IMR-90 (cell line): Measurements from ENCODE around the gene ADTRP. TPM values are rescaled to one million over a fixed set of nuclear protein-coding genes. Genes with fewer than 3 reads are reported as not detected.

Experiments used
- ATAC-seq: fragments of 200-7000 bp; cut with Tn5 transposase; 2 replicates; pipeline ENCODE4 v1.9.1; 2020; ENCODE audit warnings: low read depth, mild to moderate bottlenecking, moderate library complexity
- BruUV-seq: library from RNA; stranded (reverse); fragments of 400-500 nt; replicated peaks from 2 replicates; lab custom pipeline; 2021; lab: Mats Ljungman, UMichigan
- CTCF ChIA-PET: fragments of 300-600 bp; formaldehyde crosslinking; extraction: SDS; loops from one replicate; lab custom pipeline; 2021; ENCODE audit warnings: antibody characterized with exemption; lab: Yijun Ruan, JAX
- POLR2A ChIA-PET: fragments of 300-600 bp; sonication (Branson Sonifier 250); formaldehyde crosslinking; loops from one replicate; lab custom pipeline; 2022; ENCODE audit warnings: antibody characterized with exemption; ENCODE audit not compliant: unreplicated experiment; lab: Charles Lee
- DNase-seq: peaks from one replicate; pipeline ENCODE4 v3.0.0; 2013
- H2AFZ ChIP-seq: replicated peaks from 2 replicates; pipeline ENCODE3; 2013; ENCODE audit warnings: low read length, mild to moderate bottlenecking; ENCODE audit not compliant: poor library complexity
- H2AK5ac ChIP-seq: 2 replicates; pipeline ENCODE4 v1.6.1; 2013; ENCODE audit warnings: low read depth, low read length, inconsistent platforms
- H2AK9ac ChIP-seq: replicated peaks from 2 replicates; pipeline ENCODE3; 2013; ENCODE audit warnings: mild to moderate bottlenecking, low read depth, low read length, moderate library complexity; ENCODE audit not compliant: poor library complexity
- H2BK120ac ChIP-seq: 2 replicates; pipeline ENCODE4 v1.6.1; 2013; ENCODE audit warnings: low read depth, low read length, inconsistent platforms
- H2BK15ac ChIP-seq: 3 replicates; pipeline ENCODE4 v1.6.1; 2013; ENCODE audit warnings: low read depth, low read length, inconsistent platforms
- H2BK20ac ChIP-seq: 2 replicates; pipeline ENCODE4 v1.6.1; 2013; ENCODE audit warnings: low read depth, mild to moderate bottlenecking, inconsistent platforms, low read length, moderate library complexity
- H2BK5ac ChIP-seq: 2 replicates; pipeline ENCODE4 v1.6.1; 2013; ENCODE audit warnings: mild to moderate bottlenecking, low read depth, low read length, inconsistent platforms; ENCODE audit not compliant: poor library complexity, severe bottlenecking
- H3K14ac ChIP-seq: replicated peaks from 2 replicates; pipeline ENCODE4 v1.6.1; 2013; ENCODE audit warnings: low read depth, low read length, inconsistent platforms
- H3K18ac ChIP-seq: 2 replicates; pipeline ENCODE4 v1.6.1; 2013; ENCODE audit warnings: low read depth, low read length, control low read depth
- H3K23ac ChIP-seq: 2 replicates; pipeline ENCODE4 v1.6.1; 2013; ENCODE audit warnings: low read depth, low read length, inconsistent platforms
- H3K27ac ChIP-seq: 2 replicates; pipeline ENCODE4 v1.5.1; 2013; ENCODE audit warnings: mild to moderate bottlenecking, control low read depth, low read length; ENCODE audit not compliant: insufficient read depth
- H3K27me3 ChIP-seq: 2 replicates; pipeline ENCODE4 v1.6.1; 2013; ENCODE audit warnings: low read length; ENCODE audit not compliant: control insufficient read depth, insufficient read depth
- H3K36me3 ChIP-seq: 2 replicates; pipeline ENCODE4 v1.6.1; 2013; ENCODE audit warnings: low read length, mixed read lengths; ENCODE audit not compliant: control insufficient read depth, insufficient read depth
- H3K4ac ChIP-seq: 2 replicates; pipeline ENCODE4 v1.6.1; 2013; ENCODE audit warnings: low read depth, low read length, inconsistent platforms
- H3K4me1 ChIP-seq: 2 replicates; pipeline ENCODE4 v1.6.1; 2013; ENCODE audit warnings: low read length, mixed read lengths; ENCODE audit not compliant: control insufficient read depth, insufficient read depth
- H3K4me2 ChIP-seq: 2 replicates; pipeline ENCODE4 v1.6.1; 2013; ENCODE audit warnings: low read depth, mild to moderate bottlenecking, control low read depth, low read length, moderate library complexity
- H3K4me3 ChIP-seq: 2 replicates; pipeline ENCODE4 v1.5.1; 2013; ENCODE audit warnings: low read depth, mild to moderate bottlenecking, control low read depth, low read length, moderate library complexity; ENCODE audit not compliant: insufficient read depth
- H3K56ac ChIP-seq: 2 replicates; pipeline ENCODE4 v1.6.1; 2013; ENCODE audit warnings: low read length, inconsistent platforms; ENCODE audit not compliant: insufficient read depth; ENCODE audit errors: extremely low read depth
- H3K79me1 ChIP-seq, 2 experiments: 2 replicates each; pipeline ENCODE4 v1.6.1; 2013; ENCODE audit warnings: low read length in 2 of 2, inconsistent platforms in 1 of 2, low read depth in 1 of 2
- H3K9ac ChIP-seq: 2 replicates; pipeline ENCODE4 v1.6.1; 2013; ENCODE audit warnings: low read depth, low read length, control low read depth
- H3K9me1 ChIP-seq: 2 replicates; pipeline ENCODE4 v1.6.1; 2013; ENCODE audit warnings: low read length, inconsistent platforms; ENCODE audit not compliant: insufficient read depth
- H3K9me3 ChIP-seq: 2 replicates; pipeline ENCODE4 v1.6.1; 2013; ENCODE audit warnings: low read length; ENCODE audit not compliant: control insufficient read depth, insufficient read depth
- H4K20me1 ChIP-seq: 2 replicates; pipeline ENCODE4 v1.6.1; 2013; ENCODE audit warnings: low read length, inconsistent platforms; ENCODE audit not compliant: insufficient read depth
- H4K5ac ChIP-seq: 2 replicates; pipeline ENCODE4 v1.6.1; 2013; ENCODE audit warnings: mild to moderate bottlenecking, low read depth, low read length, control low read depth
- H4K8ac ChIP-seq, 2 experiments: 2 replicates each; pipeline ENCODE4 v1.6.1; 2013; ENCODE audit warnings: low read depth in 2 of 2, low read length in 2 of 2, control low read depth in 1 of 2, inconsistent platforms in 1 of 2
- H4K91ac ChIP-seq: 2 replicates; pipeline ENCODE4 v1.6.1; 2013; ENCODE audit warnings: low read depth, low read length, inconsistent platforms; ENCODE audit not compliant: insufficient read depth
- CEBPB ChIP-seq: IDR thresholded peaks from 2 replicates; pipeline ENCODE4 v1.6.1; 2012; ENCODE audit warnings: low read depth, low read length, improper control_type of control experiment
- FOS ChIP-seq: fragments of 150-350 bp; IDR thresholded peaks from 2 replicates; pipeline ENCODE4 v1.6.1; 2016; ENCODE audit warnings: low read depth, low read length
- MXI1 ChIP-seq: IDR thresholded peaks from 2 replicates; pipeline ENCODE4 v1.6.1; 2012; ENCODE audit warnings: low read depth, mild to moderate bottlenecking, low read length, moderate library complexity, borderline replicate concordance
- NFE2L2 ChIP-seq: fragments of 150-350 bp; IDR thresholded peaks from 2 replicates; pipeline ENCODE4 v1.6.1; 2016; ENCODE audit warnings: low read depth, mild to moderate bottlenecking, low read length
- WGBS, 2 experiments: methylation state at CpG; one replicate each; pipeline versions ENCODE4 v1.1.5 to v1.1.7; 2013; ENCODE audit warnings: missing lambda C conversion rate in 2 of 2; ENCODE audit not compliant: insufficient read length in 1 of 2; ENCODE audit errors: extremely low coverage in 2 of 2; 5-methylcytosine and 5-hydroxymethylcytosine counted together
- dilution Hi-C: fragments of 300-500 bp; cut with HindIII; formaldehyde crosslinking; loops from one replicate; pipeline ENCODE4 v1.14.3; 2018; ENCODE audit warnings: low sequenced_read_pairs; ENCODE audit not compliant: unreplicated experiment
- in situ Hi-C: fragments of 300-500 bp; cut with MboI; formaldehyde crosslinking; loops from 3 replicates; pipeline ENCODE4 v1.14.3; 2019; ENCODE audit warnings: low sequenced_read_pairs, inconsistent platforms, mixed read lengths
- intact Hi-C: fragments of 100-400 bp; cut with micrococcal nuclease; formaldehyde crosslinking; loops from 2 replicates; pipeline ENCODE4 v1.10.0; 2022
- polyA plus RNA-seq, 3 experiments: library from polyadenylated mRNA; depleted of rRNA; stranded (reverse); fragments of >200 nt; gene quantifications; 2 replicates each; pipeline ENCODE4 v1.2.3, GENCODE V29; 2012; ENCODE audit warnings: low replicate concordance in 1 of 3
- total RNA-seq: library from RNA; depleted of rRNA; stranded (reverse); fragments of >200 nt; gene quantifications from 2 replicates; pipeline ENCODE4 v1.2.3, GENCODE V29; 2012

Gene ADTRP
- total and polyA plus RNA-seq, 2 of the 4 experiments (the other 2 are of a cell fraction), result 0.50 to 0.72 TPM

DNA sequence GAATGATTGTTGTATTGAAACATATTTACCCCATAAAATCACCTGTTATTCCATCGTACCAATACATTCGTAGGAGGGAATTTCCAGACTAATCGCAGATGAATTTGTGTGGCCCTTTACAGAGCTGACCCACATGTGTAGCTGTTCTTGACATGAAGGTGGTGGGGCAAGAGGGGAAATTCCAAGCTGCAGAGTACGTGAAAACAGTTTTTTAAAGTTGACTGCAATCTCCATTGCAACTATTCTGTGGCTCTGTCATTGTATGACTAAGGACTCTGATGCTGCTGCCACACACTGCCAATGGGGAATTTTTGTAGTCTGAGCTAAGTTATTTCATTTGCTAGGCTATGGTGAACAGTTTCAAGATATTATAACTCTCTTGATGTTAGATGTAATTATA, 46.4 kb upstream of the ADTRP start:
- Histone ChIP-seq H3K36me3 (no peaks in the 10 kb centered on the region), H3K4me2 (no peak overlapping the region), H3K4me3 (no peak overlapping the region), H3K9ac (no peak overlapping the region), H2BK5ac (no peak overlapping the region), H3K79me1 (no peaks in the 10 kb centered on the region), H2AFZ (no peak overlapping the region), H2BK20ac (no peak overlapping the region), H4K5ac (no peak overlapping the region), H2AK5ac (no peak overlapping the region), H3K56ac (no peak overlapping the region), H3K23ac (no peak overlapping the region), H3K9me3 (no peaks in the 10 kb centered on the region), H4K91ac (no peak overlapping the region), H2BK120ac (no peak overlapping the region), H3K18ac (no peak overlapping the region), H4K8ac (no peak overlapping the region), H2BK15ac (no peak overlapping the region), H4K20me1 (no peaks in the 10 kb centered on the region), H3K4ac (no peak overlapping the region), H3K9me1 (no peaks in the 10 kb centered on the region), H3K27me3 (no peaks in the 10 kb centered on the region), H3K14ac (no peak overlapping the region), H2AK9ac (no peak overlapping the region), H3K27ac (no peak overlapping the region), H3K4me1 (no peaks in the 10 kb centered on the region)
- no peak for TF ChIP-seq MXI1
- peak; percentile 66 for TF ChIP-seq CEBPB
- TF ChIP-seq FOS, result 0 out of 2 replicates have a peak, but pooled peaks have one; percentile 27
- peak; percentile 43; the same call in 1 of the 2 replicates for TF ChIP-seq NFE2L2
- peak; percentile 83 for DNase-seq
- CTCF ChIA-PET, result no interaction called here
- in situ Hi-C loops (no loop called here), intact Hi-C loops (no loop called here), dilution Hi-C loops (no loop called here)
- BruUV-seq, result no TSS peak
- POLR2A ChIA-PET, result no interaction called here
- peak; percentile 57; the same call in 1 of the 2 replicates for ATAC-seq
- 80% methylated on average over 1 of the region's 4 CpGs; no CpG with 5 or more reads in 1 of the 2 experiments for WGBS, 2 experiments
